Measurements from ENCODE around the gene CD2AP. TPM values are rescaled to one million over a fixed set of nuclear protein-coding genes. Genes with fewer than 3 reads are reported as not detected.
"Not testable (repeated sequence)": the region's sequence is repeated elsewhere in the genome, so short reads cannot be mapped to it uniquely, and the experiment has no call there.

Gene CD2AP
- total and polyA plus RNA-seq, 2 of the 8 experiments (the other 6 are each of a cell fraction or from before 2014, with no cell fraction given), result 8.6 to 75.6 TPM

DNA sequence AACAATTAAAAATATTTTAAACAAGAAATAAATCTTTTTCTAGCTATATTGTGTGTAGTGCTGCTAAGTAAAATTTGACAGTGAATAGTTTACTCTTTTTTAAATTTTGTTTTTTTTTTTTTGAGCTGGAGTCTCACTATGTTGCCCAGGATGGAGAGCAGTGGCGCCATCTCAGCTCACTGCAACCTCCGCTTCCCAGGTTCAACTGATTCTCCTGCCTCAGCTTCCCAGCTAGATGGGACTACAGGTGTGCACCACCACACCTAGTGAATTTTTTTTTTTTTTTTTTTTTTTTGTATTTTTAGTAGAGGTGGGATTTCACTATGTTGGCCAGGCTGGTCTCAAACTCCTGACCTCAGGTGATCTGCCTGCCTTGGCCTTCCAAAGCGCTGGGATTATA lies 75.7 kb downstream of the CD2AP start:
- H3K23ac ChIP-seq (ENCODE audit: insufficient read length); H3K56ac ChIP-seq (replicated peaks; ENCODE audit: insufficient read length, low read depth, low read length); H2BK15ac ChIP-seq (ENCODE audit: low read length); H3K9me3 ChIP-seq (ENCODE audit: insufficient read depth in 2 of 2, low read depth in 1 of 2, low read length in 1 of 2); H3K4me1 ChIP-seq (replicated peaks in 1 of 4; ENCODE audit: control insufficient read depth in 3 of 4, insufficient read depth in 4 of 4, low read length in 3 of 4); H3K27me3 ChIP-seq (replicated peaks in 1 of 4; ENCODE audit: control insufficient read depth in 3 of 4, extremely low read depth in 1 of 4, insufficient read depth in 3 of 4, low read length in 3 of 4); H4K91ac ChIP-seq (replicated peaks; ENCODE audit: insufficient read length, low read length); H3K4me3 ChIP-seq (ENCODE audit: extremely low read depth in 1 of 4, insufficient read depth in 2 of 4, low read depth in 3 of 4, low read length in 4 of 4); H3K23me2 ChIP-seq (ENCODE audit: low read depth, low read length); H3K27ac ChIP-seq (ENCODE audit: low read depth, low read length); FAIRE-seq; H2AK5ac ChIP-seq (ENCODE audit: low read depth, low read length); H3K79me1 ChIP-seq (ENCODE audit: low read depth, low read length); H2BK20ac ChIP-seq (ENCODE audit: low read length); H4K8ac ChIP-seq (ENCODE audit: extremely low read depth, insufficient read depth, low read length); H4K5ac ChIP-seq (ENCODE audit: insufficient read length, low read depth, low read length); DNase-seq (ENCODE audit: low read depth in 1 of 2, low spot score in 2 of 2); H3K4me2 ChIP-seq (ENCODE audit: insufficient read depth in 1 of 2, low read depth in 2 of 2, low read length in 2 of 2); H3K9ac ChIP-seq (replicated peaks in 1 of 4; ENCODE audit: extremely low read depth in 1 of 4, low read depth in 3 of 4, low read length in 3 of 4); H4K20me1 ChIP-seq (replicated peaks in 1 of 2; ENCODE audit: control insufficient read depth in 1 of 2, insufficient read depth in 2 of 2, low read length in 2 of 2); H2BK12ac ChIP-seq (ENCODE audit: low read depth, low read length); POLR2A ChIA-PET (ENCODE audit: partially characterized antibody); H3K18ac ChIP-seq (ENCODE audit: extremely low read depth, low read length); H2AFZ ChIP-seq (ENCODE audit: low read length); H3K4ac ChIP-seq (replicated peaks; ENCODE audit: insufficient read length, low read depth, low read length); H3K14ac ChIP-seq (ENCODE audit: insufficient read length); H2BK5ac ChIP-seq (ENCODE audit: low read depth, low read length); H2BK120ac ChIP-seq (replicated peaks; ENCODE audit: low read depth, low read length): not testable (repeated sequence)
- H3K79me2 ChIP-seq (ENCODE audit: control insufficient read depth in 1 of 2, insufficient read depth in 2 of 2, low read length in 2 of 2), result peaks cover 0 to 46% of the 10 kb centered on the region in 2 experiments; a peak in 2 of 4 replicates
- CTCF ChIA-PET (ENCODE audit: partially characterized antibody), result interaction anchor here (1.2 kb wide), 1 partner anchor 139 kb away, joined by 3 read pairs; no protein-coding TSS in a partner anchor
- H3K36me3 ChIP-seq (ENCODE audit: control insufficient read depth in 2 of 4, insufficient read depth in 4 of 4, low read length in 3 of 4), result peaks cover 0 to 28% (median 8%) of the 10 kb centered on the region in 4 experiments; a peak in 3 of 8 replicates
- WGBS, 2 experiments (ENCODE audit: extremely low coverage in 1 of 2, insufficient coverage in 1 of 2, insufficient read length in 1 of 2, insufficient replicate concordance in 2 of 2, low coverage in 1 of 2, low lambda C conversion rate in 2 of 2, missing lambda C conversion rate in 1 of 2), result 88% methylated on average over 3 of the region's 3 CpGs; no CpG with 5 or more reads in 1 of the 2 experiments

DNA sequence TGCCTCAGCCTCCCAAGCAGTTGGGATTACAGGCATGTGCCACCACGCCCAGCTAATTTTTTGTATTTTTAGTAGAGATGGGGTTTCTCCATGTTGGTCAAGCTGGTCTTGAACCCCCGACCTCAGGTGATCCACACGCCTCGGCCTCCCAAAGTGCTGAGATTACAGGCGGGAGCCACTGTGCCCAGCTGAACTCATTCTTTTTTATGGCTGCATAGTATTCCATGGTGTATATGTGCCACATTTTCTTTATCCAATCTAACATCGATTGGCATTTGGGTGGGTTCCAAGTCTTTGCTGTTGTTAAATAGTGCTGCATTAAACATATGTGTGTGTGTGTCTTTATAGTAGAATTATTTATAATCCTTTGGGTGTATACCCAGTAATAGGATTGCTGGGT lies 78.9 kb downstream of the CD2AP start:
- H3K4ac ChIP-seq (replicated peaks; ENCODE audit: insufficient read length, low read depth, low read length); H3K9me3 ChIP-seq (ENCODE audit: insufficient read depth in 2 of 2, low read depth in 1 of 2, low read length in 1 of 2); FAIRE-seq; DNase-seq (ENCODE audit: low read depth in 1 of 2, low spot score in 2 of 2); H3K18ac ChIP-seq (ENCODE audit: extremely low read depth, low read length); H3K27ac ChIP-seq (ENCODE audit: low read depth, low read length); H3K4me2 ChIP-seq (ENCODE audit: insufficient read depth in 1 of 2, low read depth in 2 of 2, low read length in 2 of 2); H2BK15ac ChIP-seq (ENCODE audit: low read length); H2AK5ac ChIP-seq (ENCODE audit: low read depth, low read length); H3K4me3 ChIP-seq (ENCODE audit: extremely low read depth in 1 of 4, insufficient read depth in 2 of 4, low read depth in 3 of 4, low read length in 4 of 4); H3K56ac ChIP-seq (replicated peaks; ENCODE audit: insufficient read length, low read depth, low read length); H3K23ac ChIP-seq (ENCODE audit: insufficient read length); H4K20me1 ChIP-seq (replicated peaks in 1 of 2; ENCODE audit: control insufficient read depth in 1 of 2, insufficient read depth in 2 of 2, low read length in 2 of 2); H4K8ac ChIP-seq (ENCODE audit: extremely low read depth, insufficient read depth, low read length); H2BK12ac ChIP-seq (ENCODE audit: low read depth, low read length); H3K23me2 ChIP-seq (ENCODE audit: low read depth, low read length); H2BK120ac ChIP-seq (replicated peaks; ENCODE audit: low read depth, low read length); H3K79me1 ChIP-seq (ENCODE audit: low read depth, low read length); H3K27me3 ChIP-seq (replicated peaks in 1 of 4; ENCODE audit: control insufficient read depth in 3 of 4, extremely low read depth in 1 of 4, insufficient read depth in 3 of 4, low read length in 3 of 4); POLR2A ChIA-PET (ENCODE audit: partially characterized antibody); H4K5ac ChIP-seq (ENCODE audit: insufficient read length, low read depth, low read length); H2BK20ac ChIP-seq (ENCODE audit: low read length); H3K9ac ChIP-seq (replicated peaks in 1 of 4; ENCODE audit: extremely low read depth in 1 of 4, low read depth in 3 of 4, low read length in 3 of 4); H2BK5ac ChIP-seq (ENCODE audit: low read depth, low read length); H3K4me1 ChIP-seq (replicated peaks in 1 of 4; ENCODE audit: control insufficient read depth in 3 of 4, insufficient read depth in 4 of 4, low read length in 3 of 4); H3K14ac ChIP-seq (ENCODE audit: insufficient read length); H2AFZ ChIP-seq (ENCODE audit: low read length); H4K91ac ChIP-seq (replicated peaks; ENCODE audit: insufficient read length, low read length): not testable (repeated sequence)
- peaks cover 0 to 75% of the 10 kb centered on the region in 2 experiments; a peak in 2 of 4 replicates for H3K79me2 ChIP-seq (ENCODE audit: control insufficient read depth in 1 of 2, insufficient read depth in 2 of 2, low read length in 2 of 2)
- WGBS, 2 experiments (ENCODE audit: extremely low coverage in 1 of 2, insufficient coverage in 1 of 2, insufficient read length in 1 of 2, insufficient replicate concordance in 2 of 2, low coverage in 1 of 2, low lambda C conversion rate in 2 of 2, missing lambda C conversion rate in 1 of 2), result 96% methylated on average over 6 of the region's 6 CpGs; no CpG with 5 or more reads in 1 of the 2 experiments
- CTCF ChIA-PET (ENCODE audit: partially characterized antibody), result interaction anchor here (0.6 to 1.1 kb wide), 2 partner anchors 9 to 293 kb away, joined by 4 read pairs; no protein-coding TSS in a partner anchor
- H3K36me3 ChIP-seq (ENCODE audit: control insufficient read depth in 2 of 4, insufficient read depth in 4 of 4, low read length in 3 of 4), result peaks cover 0 to 19% (median 5%) of the 10 kb centered on the region in 4 experiments; a peak in 3 of 8 replicates
